ENCODE measurements around the gene RARRES1.

GRCh38 chr3:158702815-158703481 lies 29.3 kb downstream of the RARRES1 start:
- no peak for TF ChIP-seq CTCF (IDR thresholded peaks at IDR 0.05)
- no peak for TF ChIP-seq POLR2A (IDR thresholded peaks at IDR 0.05)

All from testis (tissue), 2 donors.